HEK293T (cell line): ENCODE data around the gene ST13.
"Not testable (repeated sequence)": the region's sequence is repeated elsewhere in the genome, so short reads cannot be mapped to it uniquely, and the experiment has no call there.

Experiments used
- CTCF ChIA-PET: fragments of 350-600 bp; formaldehyde crosslinking; extraction: SDS; loops from one replicate; lab custom pipeline; 2021; ENCODE audit warnings: antibody characterized with exemption, inconsistent platforms; lab: Yijun Ruan, JAX
- POLR2A ChIA-PET: fragments of 350-600 bp; formaldehyde crosslinking; extraction: SDS; loops from one replicate; lab custom pipeline; 2020; ENCODE audit warnings: antibody characterized with exemption, inconsistent platforms; lab: Yijun Ruan, JAX
- DNase-seq: peaks from one replicate; pipeline ENCODE4 v3.0.0; 2012; ENCODE audit warnings: mixed read lengths; ENCODE audit errors: extremely low spot score
- ARNT ChIP-seq: fragments of 450-650 bp; IDR thresholded peaks from 2 replicates; pipeline ENCODE4 v1.6.1; 2017; ENCODE audit warnings: mild to moderate bottlenecking
- BHLHE40 ChIP-seq: fragments of 450-650 bp; IDR thresholded peaks from 2 replicates; pipeline ENCODE4 v1.6.1; 2016; ENCODE audit warnings: mild to moderate bottlenecking, moderate library complexity, borderline replicate concordance
- CTBP1 ChIP-seq: fragments of 450-650 bp; IDR thresholded peaks from 2 replicates; pipeline ENCODE4 v1.6.1; 2016; ENCODE audit warnings: borderline replicate concordance
- ELF4 ChIP-seq: fragments of 450-650 bp; IDR thresholded peaks from 2 replicates; pipeline ENCODE4 v1.6.1; 2017; ENCODE audit warnings: antibody characterized with exemption
- FOXA1 ChIP-seq: fragments of 450-650 bp; IDR thresholded peaks from 2 replicates; pipeline ENCODE4 v1.6.1; 2016; ENCODE audit warnings: mild to moderate bottlenecking
- FOXK2 ChIP-seq: fragments of 450-650 bp; IDR thresholded peaks from 2 replicates; pipeline ENCODE4 v1.6.1; 2016; ENCODE audit warnings: mild to moderate bottlenecking
- FOXM1 ChIP-seq: fragments of 450-650 bp; IDR thresholded peaks from 2 replicates; pipeline ENCODE4 v1.6.1; 2017; ENCODE audit warnings: mild to moderate bottlenecking, borderline replicate concordance
- HDGF ChIP-seq: fragments of 450-650 bp; IDR thresholded peaks from 2 replicates; pipeline ENCODE4 v1.6.1; 2017; ENCODE audit warnings: antibody characterized with exemption, borderline replicate concordance
- L3MBTL2 ChIP-seq: fragments of 450-650 bp; conservative IDR thresholded peaks from 2 replicates; pipeline ENCODE4 v1.6.1; 2016; ENCODE audit warnings: mild to moderate bottlenecking
- LEF1 ChIP-seq: fragments of 450-650 bp; IDR thresholded peaks from 2 replicates; pipeline ENCODE4 v1.6.1; 2017; ENCODE audit warnings: mild to moderate bottlenecking, borderline replicate concordance
- NFRKB ChIP-seq: fragments of 450-650 bp; IDR thresholded peaks from 2 replicates; pipeline ENCODE4 v1.6.1; 2016; ENCODE audit warnings: mild to moderate bottlenecking, moderate library complexity
- PKNOX1 ChIP-seq: fragments of 450-650 bp; IDR thresholded peaks from 2 replicates; pipeline ENCODE4 v1.6.1; 2016
- SP1 ChIP-seq: fragments of 450-650 bp; IDR thresholded peaks from 2 replicates; pipeline ENCODE4 v1.6.1; 2017
- SUZ12 ChIP-seq: fragments of 450-650 bp; IDR thresholded peaks from 2 replicates; pipeline ENCODE4 v1.6.1; 2016; ENCODE audit warnings: mild to moderate bottlenecking
- TARDBP ChIP-seq: fragments of 450-650 bp; IDR thresholded peaks from 2 replicates; pipeline ENCODE4 v1.6.1; 2016
- ZNF384 ChIP-seq: fragments of 450-650 bp; IDR thresholded peaks from 2 replicates; pipeline ENCODE4 v1.6.1; 2016

Gene ST13

GRCh38 chr22:40855071-40855978, 1.1 kb downstream of the ST13 start:
- CTCF ChIA-PET: interaction anchor here (0.8 to 1.0 kb wide), 2 partner anchors 44 to 172 kb away, joined by 3 read pairs; no protein-coding TSS in a partner anchor
- no peak for DNase-seq
- POLR2A ChIA-PET: interaction anchor here (1.0 to 2.6 kb wide), 3 partner anchors 19 to 205 kb away, joined by 3 to 11 read pairs (median 3); partner anchors contain the start of gene SLC25A17
- TF ChIP-seq FOXK2 (no peak), HDGF (no peak), ZNF384 (no peak), TARDBP (no peak)

GRCh38 chr22:40853961-40854360, 2.5 kb downstream of the ST13 start:
- DNase-seq: no peak
- CTCF ChIA-PET: interaction anchor here (1.0 kb wide), 1 partner anchor 171 kb away, joined by 3 read pairs; no protein-coding TSS in a partner anchor
- POLR2A ChIA-PET: interaction anchor here (1.3 kb wide), 1 partner anchor 203 kb away, joined by 3 read pairs; no protein-coding TSS in a partner anchor
- TF ChIP-seq BHLHE40 (no peak), SUZ12 (no peak), FOXK2 (no peak), ELF4 (no peak)

GRCh38 chr22:40853333-40853732, 3.1 kb downstream of the ST13 start:
- ChIA-PET POLR2A (no interaction called here), CTCF (no interaction called here)
- TF ChIP-seq TARDBP (no peak), FOXM1 (no peak), BHLHE40 (no peak), SUZ12 (no peak), LEF1 (no peak), L3MBTL2 (no peak), FOXK2 (no peak), ZNF384 (no peak), FOXA1 (no peak), ARNT (no peak), CTBP1 (no peak), HDGF (no peak), ELF4 (no peak), PKNOX1 (no peak), SP1 (no peak), NFRKB (no peak)
- DNase-seq: no peak

GRCh38 chr22:40845816-40846215, 10.6 kb downstream of the ST13 start:
- DNase-seq, CTCF ChIA-PET, POLR2A ChIA-PET: not testable (repeated sequence)

- TF ChIP-seq FOXA1 (no peak), NFRKB (no peak)
- CTCF ChIA-PET: no interaction called here
Measured at GRCh38 chr22:40844951-40845350, 11.5 kb downstream of the ST13 start.

GRCh38 chr22:40838486-40838885, 18.0 kb downstream of the ST13 start:
- POLR2A ChIA-PET: no interaction called here
- no peak for DNase-seq
- CTCF ChIA-PET: interaction anchor here (0.6 kb wide), 2 partner anchors 12 to 902 kb away, joined by 5 to 7 read pairs; no protein-coding TSS in a partner anchor
- TF ChIP-seq FOXA1 (no peak), NFRKB (no peak), PKNOX1 (no peak), SUZ12 (no peak), ZNF384 (no peak), ELF4 (no peak), FOXM1 (no peak), FOXK2 (no peak), LEF1 (no peak), SP1 (no peak), ARNT (no peak), BHLHE40 (no peak), TARDBP (no peak), HDGF (no peak), CTBP1 (no peak)

More at GRCh38 chr22:40844951-40845350, 11.5 kb downstream of the ST13 start:
- DNase-seq: no peak
- POLR2A ChIA-PET: no interaction called here

- DNase-seq: no peak
- CTCF ChIA-PET: no interaction called here
- POLR2A ChIA-PET: no interaction called here
- TF ChIP-seq ZNF384 (no peak), NFRKB (no peak), HDGF (no peak), BHLHE40 (no peak), L3MBTL2 (no peak), FOXA1 (no peak), TARDBP (no peak), FOXK2 (no peak), CTBP1 (no peak), SP1 (no peak), FOXM1 (no peak), PKNOX1 (no peak)
Measured at GRCh38 chr22:40834619-40835018, 21.8 kb downstream of the ST13 start.
